ENCODE data around the gene MARK3. TPM values are rescaled to one million over a fixed set of nuclear protein-coding genes. Genes with fewer than 3 reads are reported as not detected.

The MARK3 gene
- total RNA-seq, 1 donor from 2014 or later = 84.2 TPM

DNA sequence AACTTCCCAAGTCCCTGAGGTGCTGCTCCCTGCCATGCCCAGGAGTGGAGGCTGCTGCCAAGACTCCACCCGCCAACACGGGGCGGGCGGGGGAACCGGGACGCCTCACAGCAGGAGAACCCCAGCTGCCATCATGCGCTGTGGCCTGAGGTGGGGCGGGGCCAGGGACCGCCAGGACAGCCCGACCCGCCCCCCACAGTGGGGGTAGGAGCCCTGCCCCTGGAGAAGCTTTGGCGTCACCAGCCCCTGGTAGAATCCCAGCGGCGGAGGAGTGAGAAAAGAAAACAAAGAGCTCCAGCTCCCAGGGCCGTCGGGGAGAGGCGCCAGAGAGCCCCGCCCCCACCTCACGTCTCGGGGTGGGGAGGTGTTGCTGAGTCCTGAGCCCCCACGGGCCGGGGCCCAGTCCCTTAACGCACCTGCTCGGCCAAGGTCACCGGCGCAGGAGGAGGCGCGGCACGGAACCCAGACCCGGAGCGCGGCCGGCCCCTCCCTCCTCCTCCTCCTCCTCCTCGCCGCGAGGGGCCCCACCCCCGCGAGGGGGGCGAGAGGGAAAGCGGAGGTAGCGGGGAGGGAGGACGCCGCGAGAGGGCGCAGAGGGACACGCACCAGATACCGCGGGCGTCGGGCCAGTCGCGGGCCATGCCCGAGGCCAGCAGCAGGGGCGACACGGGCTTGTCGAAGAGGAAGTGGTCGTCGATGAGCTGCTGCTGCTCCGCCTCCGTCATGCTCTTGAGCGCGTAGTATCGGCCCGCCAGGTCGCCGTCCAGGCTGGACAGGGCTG is 135.6 kb downstream of the MARK3 start:
- no peaks in the 10 kb centered on the region for H3K9me3 Mint-ChIP-seq (ENCODE audit: unreplicated experiment)
- no peaks in the 10 kb centered on the region for H3K36me3 Mint-ChIP-seq (ENCODE audit: unreplicated experiment)
- peaks cover 25% of the 10 kb centered on the region for H3K4me1 Mint-ChIP-seq (ENCODE audit: unreplicated experiment)
- H3K27ac Mint-ChIP-seq (ENCODE audit: unreplicated experiment) = peak overlapping the region; percentile 44
- H3K4me3 Mint-ChIP-seq (ENCODE audit: unreplicated experiment) = peak overlapping the region; percentile 66
- peaks cover 4% of the 10 kb centered on the region for H3K27me3 Mint-ChIP-seq (ENCODE audit: unreplicated experiment)
- DNase-seq (ENCODE audit: extremely low spot score, unreplicated experiment) = peak; percentile 93
- TF ChIP-seq, protein P1, sequence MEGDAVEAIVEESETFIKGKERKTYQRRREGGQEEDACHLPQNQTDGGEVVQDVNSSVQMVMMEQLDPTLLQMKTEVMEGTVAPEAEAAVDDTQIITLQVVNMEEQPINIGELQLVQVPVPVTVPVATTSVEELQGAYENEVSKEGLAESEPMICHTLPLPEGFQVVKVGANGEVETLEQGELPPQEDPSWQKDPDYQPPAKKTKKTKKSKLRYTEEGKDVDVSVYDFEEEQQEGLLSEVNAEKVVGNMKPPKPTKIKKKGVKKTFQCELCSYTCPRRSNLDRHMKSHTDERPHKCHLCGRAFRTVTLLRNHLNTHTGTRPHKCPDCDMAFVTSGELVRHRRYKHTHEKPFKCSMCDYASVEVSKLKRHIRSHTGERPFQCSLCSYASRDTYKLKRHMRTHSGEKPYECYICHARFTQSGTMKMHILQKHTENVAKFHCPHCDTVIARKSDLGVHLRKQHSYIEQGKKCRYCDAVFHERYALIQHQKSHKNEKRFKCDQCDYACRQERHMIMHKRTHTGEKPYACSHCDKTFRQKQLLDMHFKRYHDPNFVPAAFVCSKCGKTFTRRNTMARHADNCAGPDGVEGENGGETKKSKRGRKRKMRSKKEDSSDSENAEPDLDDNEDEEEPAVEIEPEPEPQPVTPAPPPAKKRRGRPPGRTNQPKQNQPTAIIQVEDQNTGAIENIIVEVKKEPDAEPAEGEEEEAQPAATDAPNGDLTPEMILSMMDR (IDR thresholded peaks at IDR 0.05) = peak; percentile 64

DNA sequence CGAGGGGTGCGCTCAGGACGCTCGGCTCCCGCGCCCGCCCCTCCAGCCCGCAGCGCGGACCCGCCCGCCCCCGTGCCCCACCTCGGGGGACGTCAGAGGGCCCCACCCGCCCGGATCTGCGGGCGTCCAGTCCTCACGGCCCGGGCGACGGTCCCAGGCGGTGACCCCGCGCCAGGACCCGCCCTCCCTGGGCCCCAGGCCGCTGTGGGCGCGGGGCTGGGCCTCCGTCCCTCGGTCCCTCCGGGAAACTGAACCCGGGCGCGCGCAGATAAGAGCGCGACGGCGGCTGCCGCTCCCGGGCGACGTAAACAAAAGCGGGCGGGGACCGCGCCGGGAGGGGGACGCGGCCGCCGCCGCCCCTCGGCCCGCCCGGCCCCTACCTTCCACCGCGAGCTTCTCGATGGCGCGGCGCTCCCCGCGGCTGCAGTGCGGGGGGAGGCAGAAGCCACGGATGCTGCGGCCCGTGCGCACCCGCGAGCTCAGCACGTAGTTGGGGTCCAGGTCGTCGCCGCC is 136.3 kb downstream of the MARK3 start:
- no peak for DNase-seq (ENCODE audit: extremely low spot score, unreplicated experiment)
- no peak overlapping the region for H3K4me3 Mint-ChIP-seq (ENCODE audit: unreplicated experiment)
- TF ChIP-seq, protein P1 (IDR thresholded peaks at IDR 0.05) = no peak

DNA sequence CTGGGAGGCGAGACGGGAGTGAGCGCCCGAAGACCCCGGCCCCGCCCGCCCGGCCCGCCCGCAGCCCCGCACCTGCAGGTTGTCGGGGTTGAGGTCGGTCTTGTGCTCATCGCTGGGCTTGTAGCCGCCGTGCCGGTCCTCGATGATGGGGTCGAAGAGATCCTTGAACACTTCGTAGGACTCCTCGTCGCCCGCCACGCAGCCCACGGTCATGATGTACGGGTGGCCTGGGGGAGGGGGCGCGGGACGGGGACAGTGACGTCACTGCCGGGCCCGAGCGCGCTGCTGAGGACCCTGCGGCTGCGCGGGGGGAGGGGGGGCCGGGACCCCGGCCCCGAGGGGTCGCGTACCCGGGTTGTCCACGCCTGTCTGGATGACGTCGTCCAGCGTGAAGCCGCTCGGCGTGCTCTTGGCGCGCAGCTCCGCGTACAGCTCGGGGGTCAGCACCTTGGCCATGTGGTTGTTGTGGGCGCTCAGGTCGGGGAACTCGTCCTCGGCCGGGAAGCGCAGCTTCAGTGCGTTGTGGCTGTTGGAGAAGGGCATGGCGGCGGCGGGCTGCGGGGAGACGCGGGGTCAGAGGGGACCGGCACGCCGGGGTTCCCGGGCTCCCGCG is 136.8 kb downstream of the MARK3 start:
- no peak for DNase-seq (ENCODE audit: extremely low spot score, unreplicated experiment)
- Mint-ChIP-seq H3K27ac (ENCODE audit: unreplicated experiment) (no peak overlapping the region), H3K4me1 (ENCODE audit: unreplicated experiment) (peaks cover 25% of the 10 kb centered on the region), H3K36me3 (ENCODE audit: unreplicated experiment) (no peaks in the 10 kb centered on the region), H3K4me3 (ENCODE audit: unreplicated experiment) (peak overlapping the region; percentile 60), H3K27me3 (ENCODE audit: unreplicated experiment) (peaks cover 4% of the 10 kb centered on the region), H3K9me3 (ENCODE audit: unreplicated experiment) (no peaks in the 10 kb centered on the region)
- TF ChIP-seq, protein P1 (IDR thresholded peaks at IDR 0.05) = no peak

More for the DNA sequence above, 136.3 kb downstream of the MARK3 start:
- H3K27ac Mint-ChIP-seq (ENCODE audit: unreplicated experiment) = no peak overlapping the region
- peaks cover 4% of the 10 kb centered on the region for H3K27me3 Mint-ChIP-seq (ENCODE audit: unreplicated experiment)
- no peaks in the 10 kb centered on the region for H3K9me3 Mint-ChIP-seq (ENCODE audit: unreplicated experiment)
- H3K4me1 Mint-ChIP-seq (ENCODE audit: unreplicated experiment) = peaks cover 25% of the 10 kb centered on the region
- no peaks in the 10 kb centered on the region for H3K36me3 Mint-ChIP-seq (ENCODE audit: unreplicated experiment)

DNA sequence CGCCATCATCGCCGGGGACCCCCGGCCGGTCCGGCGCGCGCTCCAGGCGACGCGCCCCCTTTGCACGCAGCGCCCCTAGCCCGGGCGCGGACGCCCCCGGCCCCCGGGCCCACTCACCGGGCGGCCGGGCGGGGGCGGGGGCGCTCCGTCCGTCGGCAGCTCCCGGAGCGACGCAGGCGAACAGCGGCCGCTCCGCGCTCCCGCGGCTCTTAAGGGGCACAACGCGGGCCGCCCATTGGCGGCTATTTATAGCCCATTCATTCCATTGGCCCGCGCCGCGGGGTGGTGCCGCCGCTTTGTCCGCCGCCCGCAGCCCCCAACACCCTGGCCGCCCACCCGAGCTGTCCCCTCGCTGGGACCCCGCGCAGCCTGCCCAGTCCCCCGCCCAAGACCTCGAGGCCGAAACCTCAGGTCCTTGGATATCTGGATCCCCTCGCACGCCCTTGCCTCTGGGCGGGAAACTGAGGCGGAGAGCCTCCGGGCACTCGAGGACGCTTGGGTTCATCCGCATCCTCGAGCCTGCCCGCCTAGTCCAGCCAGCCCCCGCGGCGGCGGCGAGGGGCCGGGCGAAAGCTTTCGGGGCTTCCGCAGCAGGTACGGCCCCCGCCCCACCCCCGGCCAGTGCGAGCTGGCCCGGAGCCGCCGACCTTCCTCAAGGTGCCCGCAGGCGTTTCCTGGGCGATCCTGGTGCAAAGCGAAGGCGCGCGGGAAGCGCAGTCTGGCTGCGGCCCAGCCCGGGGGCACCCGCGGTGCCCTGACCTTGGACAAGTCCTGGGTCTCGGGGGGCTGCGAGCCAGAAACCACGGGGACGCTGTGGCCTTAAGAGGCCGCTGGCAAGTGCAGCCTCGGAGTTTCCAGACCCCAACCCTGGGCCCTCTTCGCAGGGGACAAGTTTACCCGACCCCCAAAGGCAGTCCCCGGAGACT is 137.7 kb downstream of the MARK3 start, which contains the start of gene CKB:
CKB (minus strand) TSS at position 182 of the 926 bp plus-strand sequence. CDS start 337 bp downstream, outside the sequence.
- TF ChIP-seq, protein P1 (IDR thresholded peaks at IDR 0.05) = no peak
- peak within 1 kb of the TSS; percentile 60 for H3K4me3 Mint-ChIP-seq (ENCODE audit: unreplicated experiment)
- no peaks in the 10 kb centered on the region for H3K9me3 Mint-ChIP-seq (ENCODE audit: unreplicated experiment)
- no peak for DNase-seq (ENCODE audit: extremely low spot score, unreplicated experiment)
- peaks cover 30% of the 10 kb centered on the region for H3K4me1 Mint-ChIP-seq (ENCODE audit: unreplicated experiment)
- H3K27ac Mint-ChIP-seq (ENCODE audit: unreplicated experiment) = no peak within 1 kb of the TSS
- no peaks in the 10 kb centered on the region for H3K36me3 Mint-ChIP-seq (ENCODE audit: unreplicated experiment)
- peaks cover 4% of the 10 kb centered on the region for H3K27me3 Mint-ChIP-seq (ENCODE audit: unreplicated experiment)

Measured in osteocyte (in vitro differentiated cells).